PC-3 (cell line): ENCODE data around the gene SHANK2. TPM values are rescaled to one million over a fixed set of nuclear protein-coding genes. Genes with fewer than 3 reads are reported as not detected.

Experiments used
- ATAC-seq: fragments of 200-7000 bp; cut with Tn5 transposase; 2 replicates; pipeline ENCODE4 v1.9.1; 2020; ENCODE audit warnings: mild to moderate bottlenecking, moderate library complexity
- BruUV-seq: library from RNA; stranded (reverse); fragments of 400-500 nt; replicated peaks from 2 replicates; lab custom pipeline; 2021; lab: Mats Ljungman, UMichigan
- CTCF ChIA-PET: fragments of 300-600 bp; sonication (Branson Sonifier 250); formaldehyde crosslinking; loops from one replicate; lab custom pipeline; 2022; ENCODE audit warnings: antibody characterized with exemption; lab: Charles Lee
- POLR2A ChIA-PET: fragments of 300-600 bp; sonication (Branson Sonifier 250); formaldehyde crosslinking; loops from one replicate; lab custom pipeline; 2022; ENCODE audit warnings: antibody characterized with exemption; ENCODE audit not compliant: unreplicated experiment; lab: Charles Lee
- DNase-seq: peaks from one replicate; pipeline ENCODE4 v3.0.0-alpha.2; 2015
- H2AFZ ChIP-seq: fragments of 300-600 bp; sonication (generic); 2 replicates; pipeline ENCODE4 v1.6.0; 2016; ENCODE audit warnings: antibody characterized with exemption, low read length
- H3F3A ChIP-seq: fragments of 300-600 bp; sonication (generic); one replicate; pipeline ENCODE4 v1.6.0; 2017; ENCODE audit warnings: antibody characterized with exemption, low read length, control low read depth, mild to moderate bottlenecking; ENCODE audit not compliant: unreplicated experiment
- H3K27ac ChIP-seq: fragments of 300-600 bp; sonication (generic); 2 replicates; pipeline ENCODE4 v1.5.1; 2016; ENCODE audit warnings: mild to moderate bottlenecking, low read length
- H3K27me3 ChIP-seq: fragments of 300-600 bp; sonication (generic); 2 replicates; pipeline ENCODE4 v1.6.1; 2016; ENCODE audit warnings: low read length, mixed read lengths
- H3K36me3 ChIP-seq: fragments of 300-600 bp; sonication (generic); 2 replicates; pipeline ENCODE4 v1.6.1; 2016; ENCODE audit warnings: low read depth, mixed run types, low read length, mixed read lengths
- H3K4me1 ChIP-seq: fragments of 300-600 bp; sonication (generic); 2 replicates; pipeline ENCODE4 v1.5.1; 2016; ENCODE audit warnings: low read length; ENCODE audit not compliant: insufficient read depth
- H3K4me2 ChIP-seq: fragments of 300-600 bp; sonication (generic); 2 replicates; pipeline ENCODE4 v1.6.0; 2016; ENCODE audit warnings: low read length
- H3K4me3 ChIP-seq: fragments of 300-600 bp; sonication (generic); 2 replicates; pipeline ENCODE4 v1.5.1; 2016; ENCODE audit warnings: mild to moderate bottlenecking, low read length, mixed read lengths
- H3K79me2 ChIP-seq: fragments of 300-600 bp; sonication (generic); 2 replicates; pipeline ENCODE4 v1.6.1; 2017; ENCODE audit warnings: low read length, mixed read lengths
- H3K9ac ChIP-seq: fragments of 300-600 bp; sonication (generic); 2 replicates; pipeline ENCODE4 v1.6.0; 2016; ENCODE audit warnings: mild to moderate bottlenecking, low read length
- H3K9me2 ChIP-seq: fragments of 300-600 bp; sonication (generic); replicated peaks from 2 replicates; pipeline ENCODE4 v1.6.1; 2016; ENCODE audit warnings: mixed run types, low read length, mixed read lengths
- H3K9me3 ChIP-seq: fragments of 300-600 bp; sonication (generic); 2 replicates; pipeline ENCODE4 v1.6.1; 2016; ENCODE audit warnings: low read length, mixed read lengths
- H4K20me1 ChIP-seq: fragments of 300-600 bp; sonication (generic); 2 replicates; pipeline ENCODE4 v1.6.1; 2016; ENCODE audit warnings: low read length, mixed read lengths
- EZH2 ChIP-seq: fragments of 300-600 bp; sonication (generic); IDR thresholded peaks from one replicate; pipeline ENCODE4 v1.6.1; 2017; ENCODE audit warnings: antibody characterized with exemption, mild to moderate bottlenecking, low read length; ENCODE audit not compliant: unreplicated experiment
- EZH2phosphoT487 ChIP-seq: fragments of 300-600 bp; sonication (generic); IDR thresholded peaks from 2 replicates; pipeline ENCODE4 v1.6.1; 2018; ENCODE audit warnings: mild to moderate bottlenecking, antibody characterized with exemption, low read length, borderline replicate concordance
- intact Hi-C: fragments of 100-400 bp; cut with micrococcal nuclease; formaldehyde crosslinking; loops from 2 replicates; pipeline ENCODE4 v1.9.0; 2023
- total RNA-seq: library from RNA; depleted of rRNA; stranded (reverse); fragments of >200 nt; gene quantifications from 2 replicates; pipeline ENCODE4 v1.2.3, GENCODE V29; 2014
- TF ChIP-seq, protein P1 (sequence below): fragments of 300-600 bp; sonication (generic); conservative IDR thresholded peaks from 2 replicates; pipeline ENCODE4 v1.5.1; 2017; ENCODE audit warnings: antibody characterized with exemption, low read depth, mild to moderate bottlenecking, low read length

The SHANK2 gene
- total RNA-seq, 1 experiment from 2014 or later = 45.0 TPM

DNA sequence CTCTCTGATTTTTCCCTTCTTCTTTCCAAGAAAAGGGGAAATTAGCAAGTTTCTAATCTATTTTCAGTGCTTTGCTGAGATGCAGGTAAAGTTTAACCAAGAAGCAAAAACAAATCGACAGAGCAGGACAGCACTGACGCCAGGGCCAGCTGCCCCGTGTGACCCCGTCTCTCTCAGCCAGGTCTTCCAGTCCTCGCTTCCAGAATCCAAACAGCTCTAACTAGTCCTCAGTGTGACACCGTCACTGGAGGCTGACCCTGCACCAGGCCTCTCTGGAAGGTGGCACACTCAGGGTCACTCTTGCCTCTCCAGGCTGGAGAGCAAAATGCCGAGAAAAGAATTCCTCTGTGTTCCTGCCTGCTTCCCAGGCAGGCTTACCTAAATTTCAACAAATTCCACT lies 44.8 kb downstream of the SHANK2 start:
- 0 out of 2 replicates have a peak, but pooled peaks cover 2% of the 10 kb centered on the region for H3K79me2 ChIP-seq
- BruUV-seq = no TSS peak
- H3K4me2 ChIP-seq = no peak overlapping the region
- POLR2A ChIA-PET = no interaction called here
- intact Hi-C loops = no loop called here
- ATAC-seq (no peak), DNase-seq (no peak)
- TF ChIP-seq EZH2 (no peak), EZH2phosphoT487 (no peak)
- TF ChIP-seq, protein P1, sequence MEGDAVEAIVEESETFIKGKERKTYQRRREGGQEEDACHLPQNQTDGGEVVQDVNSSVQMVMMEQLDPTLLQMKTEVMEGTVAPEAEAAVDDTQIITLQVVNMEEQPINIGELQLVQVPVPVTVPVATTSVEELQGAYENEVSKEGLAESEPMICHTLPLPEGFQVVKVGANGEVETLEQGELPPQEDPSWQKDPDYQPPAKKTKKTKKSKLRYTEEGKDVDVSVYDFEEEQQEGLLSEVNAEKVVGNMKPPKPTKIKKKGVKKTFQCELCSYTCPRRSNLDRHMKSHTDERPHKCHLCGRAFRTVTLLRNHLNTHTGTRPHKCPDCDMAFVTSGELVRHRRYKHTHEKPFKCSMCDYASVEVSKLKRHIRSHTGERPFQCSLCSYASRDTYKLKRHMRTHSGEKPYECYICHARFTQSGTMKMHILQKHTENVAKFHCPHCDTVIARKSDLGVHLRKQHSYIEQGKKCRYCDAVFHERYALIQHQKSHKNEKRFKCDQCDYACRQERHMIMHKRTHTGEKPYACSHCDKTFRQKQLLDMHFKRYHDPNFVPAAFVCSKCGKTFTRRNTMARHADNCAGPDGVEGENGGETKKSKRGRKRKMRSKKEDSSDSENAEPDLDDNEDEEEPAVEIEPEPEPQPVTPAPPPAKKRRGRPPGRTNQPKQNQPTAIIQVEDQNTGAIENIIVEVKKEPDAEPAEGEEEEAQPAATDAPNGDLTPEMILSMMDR = no peak
- no peaks in the 10 kb centered on the region for H3K4me1 ChIP-seq
- H3K9me2 ChIP-seq = no peaks in the 10 kb centered on the region
- H3K36me3 ChIP-seq = no peaks in the 10 kb centered on the region
- no peaks in the 10 kb centered on the region for H4K20me1 ChIP-seq
- H3K9me3 ChIP-seq = no peaks in the 10 kb centered on the region
- H2AFZ ChIP-seq = no peak overlapping the region
- H3F3A ChIP-seq = no peaks in the 10 kb centered on the region
- H3K27ac ChIP-seq = no peak overlapping the region
- H3K9ac ChIP-seq = no peak overlapping the region
- CTCF ChIA-PET = no interaction called here
- H3K27me3 ChIP-seq = no peaks in the 10 kb centered on the region
- no peak overlapping the region for H3K4me3 ChIP-seq

DNA sequence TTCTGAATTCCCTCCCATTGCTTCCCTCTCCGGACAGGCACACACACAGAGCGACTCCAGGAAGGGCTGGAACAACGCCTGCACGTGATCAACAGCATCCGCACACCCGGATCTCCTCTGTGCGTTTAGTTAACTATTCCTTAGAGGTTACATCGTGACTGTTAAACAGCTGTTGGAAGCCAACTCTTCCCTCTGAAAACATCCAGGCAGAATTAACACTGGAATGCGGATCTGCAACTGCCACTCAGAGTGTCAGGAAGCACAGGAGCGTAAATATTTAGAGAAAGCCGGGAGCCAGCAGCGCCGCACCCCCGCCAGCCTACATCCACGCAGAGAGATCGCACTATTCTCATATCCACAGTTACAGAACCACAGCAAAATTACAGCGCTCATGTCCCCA lies 46.2 kb downstream of the SHANK2 start:
- H2AFZ ChIP-seq = no peak overlapping the region
- TF ChIP-seq, protein P1 = no peak
- no peak for TF ChIP-seq EZH2phosphoT487
- no peak for TF ChIP-seq EZH2
- no peak overlapping the region for H3K9ac ChIP-seq
- H3K4me1 ChIP-seq = no peaks in the 10 kb centered on the region
- H3K27ac ChIP-seq = no peak overlapping the region
- ATAC-seq (no peak), DNase-seq (no peak)
- BruUV-seq = no TSS peak
- POLR2A ChIA-PET = no interaction called here
- H3K4me3 ChIP-seq = no peak overlapping the region
- no peaks in the 10 kb centered on the region for H3F3A ChIP-seq
- H3K36me3 ChIP-seq = no peaks in the 10 kb centered on the region
- H3K27me3 ChIP-seq = no peaks in the 10 kb centered on the region
- intact Hi-C loops = no loop called here
- H3K4me2 ChIP-seq = no peak overlapping the region
- H4K20me1 ChIP-seq = no peaks in the 10 kb centered on the region
- CTCF ChIA-PET = no interaction called here
- H3K79me2 ChIP-seq = 0 out of 2 replicates have a peak, but pooled peaks cover 6% of the 10 kb centered on the region
- no peaks in the 10 kb centered on the region for H3K9me2 ChIP-seq
- no peaks in the 10 kb centered on the region for H3K9me3 ChIP-seq

DNA sequence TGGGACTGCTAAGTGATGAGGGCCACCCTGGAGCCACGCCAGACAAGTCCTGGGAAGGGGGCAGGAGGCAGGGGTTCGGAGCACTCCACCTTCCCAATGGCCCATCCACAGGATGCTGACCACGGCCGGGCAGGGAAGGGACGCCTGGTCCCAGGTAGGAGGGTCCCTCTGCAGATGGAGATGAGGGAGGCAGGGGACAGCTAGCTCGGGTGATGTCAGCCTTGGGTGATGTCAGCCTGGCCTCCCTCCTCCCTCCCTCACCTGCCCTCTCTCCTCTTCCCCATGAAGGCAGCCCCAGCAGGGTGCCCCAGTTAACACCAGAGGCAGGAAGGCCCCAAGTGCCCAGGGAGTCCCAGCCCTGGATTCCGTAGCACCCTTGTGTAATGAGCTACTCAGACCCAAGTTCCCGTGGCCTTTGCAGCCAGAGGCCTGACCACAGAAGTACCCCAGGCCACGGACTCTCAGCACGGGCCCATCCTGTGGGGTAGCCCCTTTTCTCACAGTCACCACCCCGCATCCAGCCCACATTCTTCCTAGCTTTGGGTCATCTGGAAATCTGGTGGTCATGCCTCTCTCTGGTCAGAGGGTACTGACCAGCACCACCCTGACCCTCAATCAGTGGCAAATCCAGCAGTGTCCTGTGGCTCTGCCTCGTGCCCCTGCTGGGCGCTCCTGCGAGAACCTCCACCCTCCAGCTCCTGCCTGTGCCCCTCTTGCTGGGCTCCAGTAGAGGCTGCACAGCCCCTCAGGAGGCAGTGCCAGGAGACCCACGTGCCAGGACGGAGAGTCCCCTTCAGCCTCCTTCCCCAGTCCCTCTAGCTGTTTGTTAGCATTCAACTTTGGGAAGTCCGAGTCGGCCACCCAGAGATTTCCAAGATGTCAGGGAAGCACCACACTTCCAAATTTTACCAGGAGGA lies 47.4 kb downstream of the SHANK2 start:
- H3K4me2 ChIP-seq = no peak overlapping the region
- ChIA-PET POLR2A (no interaction called here), CTCF (no interaction called here)
- peaks cover 6% of the 10 kb centered on the region; the same call in 1 of the 2 replicates for H3K79me2 ChIP-seq
- no peak for DNase-seq
- ATAC-seq = no peak
- H3K4me1 ChIP-seq = peaks cover 5% of the 10 kb centered on the region; the same call in 1 of the 2 replicates
- H3K4me3 ChIP-seq = no peak overlapping the region
- no peak overlapping the region for H3K27ac ChIP-seq
- no peak overlapping the region for H3K9ac ChIP-seq
- BruUV-seq = no TSS peak
- H3F3A ChIP-seq = no peaks in the 10 kb centered on the region
- H3K27me3 ChIP-seq = no peaks in the 10 kb centered on the region
- no peak for TF ChIP-seq EZH2phosphoT487
- no peak for TF ChIP-seq EZH2
- TF ChIP-seq, protein P1 = no peak
- no peaks in the 10 kb centered on the region for H3K9me2 ChIP-seq
- no peaks in the 10 kb centered on the region for H4K20me1 ChIP-seq
- H2AFZ ChIP-seq = no peak overlapping the region
- intact Hi-C loops = no loop called here
- no peaks in the 10 kb centered on the region for H3K36me3 ChIP-seq
- no peaks in the 10 kb centered on the region for H3K9me3 ChIP-seq
